Trophoblast cell (in vitro differentiated cells and primary cell): Measurements from ENCODE around the gene CHRNG.

ENCODE experiments used
- DNase-seq, 2 donors: peaks; one replicate each; pipeline ENCODE4 v3.0.0-alpha.2; 2016
- H2AFZ ChIP-seq: 2 replicates; pipeline ENCODE4 v1.6.1; 2013; ENCODE audit warnings: low read length, moderate library complexity, mild to moderate bottlenecking; ENCODE audit not compliant: insufficient read depth, poor library complexity
- H2AK5ac ChIP-seq: 2 replicates; pipeline ENCODE4 v1.6.1; 2013; ENCODE audit warnings: mild to moderate bottlenecking, low read length
- H2BK120ac ChIP-seq: 2 replicates; pipeline ENCODE4 v1.6.1; 2013; ENCODE audit warnings: low read length, mild to moderate bottlenecking, moderate library complexity; ENCODE audit not compliant: insufficient read depth, poor library complexity
- H2BK12ac ChIP-seq: 2 replicates; pipeline ENCODE4 v1.6.1; 2013; ENCODE audit warnings: mild to moderate bottlenecking, low read length, moderate library complexity
- H2BK5ac ChIP-seq: 2 replicates; pipeline ENCODE4 v1.6.1; 2013; ENCODE audit warnings: low read length, low read depth, moderate library complexity, mild to moderate bottlenecking; ENCODE audit not compliant: poor library complexity
- H3K14ac ChIP-seq: 2 replicates; pipeline ENCODE4 v1.6.1; 2013; ENCODE audit warnings: mild to moderate bottlenecking, low read length
- H3K18ac ChIP-seq: 2 replicates; pipeline ENCODE4 v1.6.1; 2013; ENCODE audit warnings: mild to moderate bottlenecking, low read length
- H3K23ac ChIP-seq: 2 replicates; pipeline ENCODE4 v1.6.1; 2013; ENCODE audit warnings: low read length
- H3K27ac ChIP-seq: 2 replicates; pipeline ENCODE4 v1.5.1; 2013; ENCODE audit warnings: low read depth, mild to moderate bottlenecking, inconsistent platforms, low read length, moderate library complexity
- H3K27me3 ChIP-seq: 2 replicates; pipeline ENCODE4 v1.6.1; 2013; ENCODE audit warnings: inconsistent platforms, mild to moderate bottlenecking, low read length, moderate library complexity; ENCODE audit not compliant: insufficient read depth
- H3K36me3 ChIP-seq, 2 experiments: 1 replicate in 1 of 2; 2 replicates in 1 of 2; pipeline ENCODE4 v1.6.1; 2013; ENCODE audit warnings: low read length in 2 of 2, mild to moderate bottlenecking in 2 of 2, moderate library complexity in 1 of 2; ENCODE audit not compliant: insufficient read depth in 2 of 2, control insufficient read depth in 1 of 2
- H3K4ac ChIP-seq: 2 replicates; pipeline ENCODE4 v1.6.1; 2013; ENCODE audit warnings: low read depth, mild to moderate bottlenecking, low read length, moderate library complexity
- H3K4me1 ChIP-seq, 2 experiments: 1 replicate in 1 of 2; 2 replicates in 1 of 2; pipeline ENCODE4 v1.6.1; 2013; ENCODE audit warnings: low read length in 2 of 2, mild to moderate bottlenecking in 2 of 2, moderate library complexity in 1 of 2; ENCODE audit not compliant: insufficient read depth in 2 of 2, control insufficient read depth in 1 of 2
- H3K4me2 ChIP-seq: 2 replicates; pipeline ENCODE4 v1.6.1; 2013; ENCODE audit warnings: inconsistent platforms, mild to moderate bottlenecking, low read length, moderate library complexity
- H3K4me3 ChIP-seq: 2 replicates; pipeline ENCODE4 v1.5.1; 2013; ENCODE audit warnings: mild to moderate bottlenecking, low read depth, low read length, inconsistent platforms
- H3K79me1 ChIP-seq: one replicate; pipeline ENCODE4 v1.6.1; 2013; ENCODE audit warnings: low read length
- H3K79me2 ChIP-seq: 2 replicates; pipeline ENCODE4 v1.6.1; 2013; ENCODE audit warnings: low read length, mild to moderate bottlenecking; ENCODE audit not compliant: control insufficient read depth, insufficient read depth, poor library complexity
- H3K9ac ChIP-seq: 2 replicates; pipeline ENCODE4 v1.6.1; 2013; ENCODE audit warnings: mild to moderate bottlenecking, low read length
- H3K9me3 ChIP-seq: 2 replicates; pipeline ENCODE4 v1.6.1; 2013; ENCODE audit warnings: low read depth, mild to moderate bottlenecking, control low read depth, inconsistent platforms, low read length; ENCODE audit not compliant: insufficient read depth
- H4K12ac ChIP-seq: 2 replicates; pipeline ENCODE4 v1.6.1; 2013; ENCODE audit warnings: low read depth, mild to moderate bottlenecking, low read length, moderate library complexity
- H4K8ac ChIP-seq: 2 replicates; pipeline ENCODE4 v1.6.1; 2013; ENCODE audit warnings: low read depth, mild to moderate bottlenecking, low read length, moderate library complexity
- H4K91ac ChIP-seq: one replicate; pipeline ENCODE4 v1.6.1; 2013; ENCODE audit warnings: low read depth, mild to moderate bottlenecking, low read length, moderate library complexity
- WGBS: extraction: QIAGEN DNeasy Blood & Tissue Kit; methylation state at CpG from one replicate; pipeline ENCODE4 v1.1.7; 2013; ENCODE audit warnings: missing lambda C conversion rate; ENCODE audit not compliant: insufficient read length, insufficient coverage; ENCODE audit errors: extremely low coverage; 5-methylcytosine and 5-hydroxymethylcytosine counted together

CHRNG gene

DNA sequence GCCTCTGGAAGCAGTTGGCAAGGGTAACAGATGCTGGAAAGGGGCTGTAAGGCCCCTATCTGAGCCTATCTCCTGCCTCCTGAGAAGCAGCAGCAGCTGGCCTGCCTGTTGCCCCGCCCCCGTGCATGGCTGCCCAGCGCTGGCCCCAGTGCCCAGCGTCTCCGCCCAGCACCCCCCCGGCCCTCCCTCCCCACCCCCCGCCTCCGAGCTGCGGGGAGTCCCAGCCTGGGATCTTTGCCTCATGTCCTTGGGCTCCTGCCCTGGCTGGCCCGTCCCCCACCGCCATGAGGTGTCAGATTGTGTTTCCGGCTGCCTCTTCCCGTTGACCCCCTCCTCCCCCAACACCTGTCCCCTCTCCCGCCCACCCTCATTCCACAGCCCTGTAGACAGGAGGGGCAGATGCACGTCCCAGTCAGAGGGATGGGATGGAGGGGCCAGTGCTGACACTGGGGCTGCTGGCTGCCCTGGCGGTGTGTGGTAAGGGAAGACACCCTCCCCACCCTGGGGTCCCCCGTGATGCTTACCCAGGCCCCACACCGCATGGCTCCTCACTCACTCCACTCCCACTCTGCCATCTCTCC is 13.6 kb upstream of the CHRNG start, which contains the start of gene CHRND:
CHRND (plus strand) TSS at position 370 of the 581 bp plus-strand sequence; CDS start at position 426, 56 bp downstream.
- H4K91ac ChIP-seq = no peak within 1 kb of the TSS

DNA sequence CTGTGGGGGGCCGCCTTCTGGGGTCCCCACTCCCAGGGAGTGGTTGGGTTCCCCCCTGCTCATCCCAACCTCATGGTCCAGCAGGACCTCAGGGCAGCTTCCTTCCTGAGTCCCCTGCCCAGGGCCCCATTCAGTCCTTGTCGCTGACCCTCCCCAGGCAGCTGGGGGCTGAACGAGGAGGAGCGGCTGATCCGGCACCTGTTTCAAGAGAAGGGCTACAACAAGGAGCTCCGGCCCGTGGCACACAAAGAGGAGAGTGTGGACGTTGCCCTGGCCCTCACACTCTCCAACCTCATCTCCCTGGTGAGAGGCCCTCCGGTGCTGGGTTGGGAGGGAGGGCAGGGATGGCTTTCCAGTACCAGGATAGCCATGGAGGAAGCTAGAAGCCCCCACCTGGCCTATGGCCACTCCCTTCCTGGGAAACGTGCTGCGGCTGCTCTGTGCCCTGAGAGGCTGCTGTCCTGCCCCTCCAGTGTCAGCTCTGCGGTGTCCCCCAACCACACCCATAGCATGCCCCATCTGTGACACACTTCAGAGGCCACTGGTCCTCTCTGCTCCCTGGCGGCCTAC is 13.0 kb upstream of the CHRNG start:
- Histone ChIP-seq H3K4ac (no peak overlapping the region), H4K91ac (no peak overlapping the region), H3K36me3 (no peaks in the 10 kb centered on the region), H4K12ac (no peak overlapping the region), H4K8ac (no peak overlapping the region), H3K9ac (no peak overlapping the region), H2BK5ac (no peak overlapping the region), H3K23ac (no peak overlapping the region), H3K9me3 (peaks cover 3% of the 10 kb centered on the region), H3K4me1 (peaks cover 2 to 6% of the 10 kb centered on the region in 2 experiments), H2AFZ (no peak overlapping the region), H3K27ac (no peak overlapping the region), H3K79me1 (no peaks in the 10 kb centered on the region), H2BK12ac (no peak overlapping the region), H2BK120ac (no peak overlapping the region), H3K18ac (no peak overlapping the region), H2AK5ac (no peak overlapping the region), H3K4me2 (no peak overlapping the region), H3K27me3 (peaks cover 29% of the 10 kb centered on the region), H3K79me2 (no peaks in the 10 kb centered on the region), H3K14ac (no peak overlapping the region), H3K4me3 (no peak overlapping the region)
- DNase-seq = no peak
- WGBS = no CpG with 5 or more reads among the region's 13 CpGs

More for the DNA sequence above, 13.6 kb upstream of the CHRNG start, which contains the start of gene CHRND:
- no peak within 1 kb of the TSS for H3K4ac ChIP-seq
- H3K79me1 ChIP-seq = no peaks in the 10 kb centered on the region
- no peak within 1 kb of the TSS for H4K8ac ChIP-seq
- DNase-seq = no peak
- H3K4me3 ChIP-seq = no peak within 1 kb of the TSS
- no peak within 1 kb of the TSS for H3K27ac ChIP-seq
- peaks cover 2% of the 10 kb centered on the region for H3K9me3 ChIP-seq
- H2AFZ ChIP-seq = no peak within 1 kb of the TSS
- H3K23ac ChIP-seq = no peak within 1 kb of the TSS
- no peak within 1 kb of the TSS for H2BK5ac ChIP-seq
- no peak within 1 kb of the TSS for H2BK12ac ChIP-seq
- peaks cover 29% of the 10 kb centered on the region for H3K27me3 ChIP-seq
- no peak within 1 kb of the TSS for H3K4me2 ChIP-seq
- no peaks in the 10 kb centered on the region for H3K36me3 ChIP-seq
- no peak within 1 kb of the TSS for H3K18ac ChIP-seq
- no peak within 1 kb of the TSS for H4K12ac ChIP-seq
- H3K14ac ChIP-seq = no peak within 1 kb of the TSS
- no peak within 1 kb of the TSS for H2BK120ac ChIP-seq
- H3K9ac ChIP-seq = no peak within 1 kb of the TSS
- no peaks in the 10 kb centered on the region for H3K79me2 ChIP-seq
- WGBS = no CpG with 5 or more reads among the region's 18 CpGs
- no peak within 1 kb of the TSS for H2AK5ac ChIP-seq
- peaks cover 2 to 6% of the 10 kb centered on the region in 2 experiments for H3K4me1 ChIP-seq

DNA sequence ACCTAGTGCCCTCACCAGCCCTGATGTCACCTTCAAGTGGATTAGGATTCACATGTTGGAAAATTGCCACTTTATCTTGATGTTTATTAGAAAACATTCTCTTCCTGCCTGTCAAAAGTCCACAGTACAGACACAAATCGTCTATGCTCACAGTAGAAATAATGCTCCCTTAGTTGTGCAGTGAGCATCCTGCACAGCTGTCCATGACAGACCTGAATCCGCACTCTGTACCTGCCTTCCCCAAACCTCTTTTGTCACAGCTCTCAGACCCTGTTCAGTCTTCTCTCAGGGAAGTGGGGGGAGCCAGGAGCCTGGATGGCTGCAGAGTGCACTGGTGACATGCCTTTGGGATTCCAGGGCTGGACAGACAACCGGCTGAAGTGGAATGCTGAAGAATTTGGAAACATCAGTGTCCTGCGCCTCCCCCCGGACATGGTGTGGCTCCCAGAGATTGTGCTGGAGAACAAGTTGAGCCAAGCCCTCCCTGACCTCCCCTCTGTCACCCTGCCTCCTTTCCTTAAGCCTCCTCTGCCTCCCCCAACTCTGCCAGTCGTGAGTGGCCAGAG is 11.5 kb upstream of the CHRNG start:
- Histone ChIP-seq H4K12ac (no peak overlapping the region), H4K91ac (no peak overlapping the region), H3K79me1 (no peaks in the 10 kb centered on the region), H3K23ac (no peak overlapping the region), H3K36me3 (no peaks in the 10 kb centered on the region), H3K4me1 (peaks cover 2 to 6% of the 10 kb centered on the region in 2 experiments), H3K4ac (no peak overlapping the region), H3K14ac (no peak overlapping the region), H2BK120ac (no peak overlapping the region), H3K9me3 (peaks cover 1% of the 10 kb centered on the region), H3K4me3 (no peak overlapping the region), H2AK5ac (no peak overlapping the region), H2BK12ac (no peak overlapping the region), H3K27me3 (peaks cover 20% of the 10 kb centered on the region), H3K4me2 (no peak overlapping the region), H3K18ac (no peak overlapping the region), H4K8ac (no peak overlapping the region), H3K9ac (no peak overlapping the region), H3K79me2 (no peaks in the 10 kb centered on the region), H2AFZ (no peak overlapping the region), H2BK5ac (no peak overlapping the region), H3K27ac (no peak overlapping the region)
- DNase-seq = no peak
- WGBS = no CpG with 5 or more reads among the region's 6 CpGs

DNA sequence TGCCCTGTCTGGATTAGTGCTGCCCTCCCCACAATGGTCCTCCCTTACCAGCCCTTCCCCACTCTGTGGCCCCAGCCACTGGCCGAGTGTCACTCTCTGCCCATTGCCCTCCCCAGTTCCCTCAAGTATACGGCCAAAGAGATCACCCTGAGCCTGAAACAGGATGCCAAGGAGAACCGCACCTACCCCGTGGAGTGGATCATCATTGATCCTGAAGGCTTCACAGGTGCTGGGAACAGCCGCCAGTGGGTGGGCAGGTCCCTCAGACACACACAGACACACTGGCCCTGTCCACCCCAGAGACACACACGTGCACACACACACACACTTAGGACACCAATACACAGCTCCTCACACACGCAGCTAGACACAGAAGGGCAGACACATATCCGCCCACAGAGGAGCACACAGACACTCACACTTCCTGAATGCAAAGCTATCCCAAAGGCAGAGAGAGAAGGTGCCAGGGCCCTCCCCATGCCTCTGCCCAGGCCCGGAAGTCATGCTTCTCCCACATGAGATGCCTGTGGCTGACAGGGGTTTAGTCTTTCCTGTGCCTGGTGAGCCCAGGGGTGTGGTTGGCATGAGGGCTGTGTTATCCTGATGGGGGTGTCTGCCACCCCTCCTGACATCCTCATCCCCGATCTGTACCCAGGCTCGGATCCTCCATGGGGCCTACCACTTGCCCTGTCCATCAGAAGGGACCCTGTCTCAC is 10.6 kb upstream of the CHRNG start:
- H3K4me1 ChIP-seq = peaks cover 2 to 6% of the 10 kb centered on the region in 2 experiments
- peaks cover 11% of the 10 kb centered on the region for H3K27me3 ChIP-seq
- no peak overlapping the region for H3K4ac ChIP-seq
- WGBS = no CpG with 5 or more reads among the region's 11 CpGs
- no peak overlapping the region for H2BK120ac ChIP-seq
- no peak overlapping the region for H4K91ac ChIP-seq
- H3K4me3 ChIP-seq = no peak overlapping the region
- no peaks in the 10 kb centered on the region for H3K36me3 ChIP-seq
- DNase-seq = no peak
- H2BK5ac ChIP-seq = no peak overlapping the region
- no peak overlapping the region for H2BK12ac ChIP-seq
- H2AK5ac ChIP-seq = no peak overlapping the region
- H3K18ac ChIP-seq = no peak overlapping the region
- H4K8ac ChIP-seq = no peak overlapping the region
- peaks cover 1% of the 10 kb centered on the region for H3K9me3 ChIP-seq
- H3K14ac ChIP-seq = no peak overlapping the region
- H2AFZ ChIP-seq = no peak overlapping the region
- no peaks in the 10 kb centered on the region for H3K79me2 ChIP-seq
- H3K9ac ChIP-seq = no peak overlapping the region
- H3K4me2 ChIP-seq = no peak overlapping the region
- H3K27ac ChIP-seq = no peak overlapping the region
- H3K23ac ChIP-seq = no peak overlapping the region
- no peak overlapping the region for H4K12ac ChIP-seq
- no peaks in the 10 kb centered on the region for H3K79me1 ChIP-seq
